ENCODE results near the gene WDR45.

The WDR45 gene

GRCh38 chrX:49042581-49043219 lies 37.0 kb downstream of the WDR45 start (continued):
- TF ChIP-seq ZNF777 (tag by site-specific recombination; IDR thresholded peaks at IDR 0.05; ENCODE audit: borderline replicate concordance) = 0 out of 2 replicates have a peak, but pooled peaks have one; percentile 27

- peaks cover 5 to 27% of the 10 kb centered on the region in 2 experiments; a peak in 2 of 3 replicates for H3K36me3 ChIP-seq (ENCODE audit: control insufficient read depth in 2 of 2, insufficient read depth in 1 of 2, low read length in 2 of 2)
- peak overlapping the region; percentile 86; the same call in 1 of the 2 replicates for H3K27ac ChIP-seq (ENCODE audit: extremely low read depth, low read depth, low read length)
- POLR2A ChIA-PET = interaction anchor here (0.6 to 3.2 kb wide), 6 partner anchors 11 to 149 kb away, joined by 3 to 24 read pairs (median 7); partner anchors contain the start of genes GRIPAP1 and OTUD5
- H3K9me3 ChIP-seq (ENCODE audit: control insufficient read depth, insufficient read depth, low read depth, low read length) = no peaks in the 10 kb centered on the region
- peaks cover 7% of the 10 kb centered on the region for H3K4me1 ChIP-seq (ENCODE audit: control insufficient read depth, insufficient read depth, low read length)
- peak overlapping the region; percentile 77 for H3K4me3 ChIP-seq (ENCODE audit: low read depth, low read length)
- CTCF ChIA-PET = interaction anchor here (0.6 to 1.3 kb wide), 6 partner anchors 69 to 1831 kb away, joined by 3 to 8 read pairs (median 3); partner anchors contain the start of gene KCND1
- TF ChIP-seq ZNF654 (tag by site-specific recombination; IDR thresholded peaks at IDR 0.05; ENCODE audit: low read depth) (no peak), GLIS1 (tag by site-specific recombination; IDR thresholded peaks at IDR 0.05) (peak; percentile 77), SCRT2 (tag by site-specific recombination; IDR thresholded peaks at IDR 0.05) (peak; percentile 67), SP2 (tag by site-specific recombination; IDR thresholded peaks at IDR 0.05) (peak; percentile 66), ZNF558 (tag by site-specific recombination; IDR thresholded peaks at IDR 0.05) (no peak), ZNF341 (tag by site-specific recombination; IDR thresholded peaks at IDR 0.05; ENCODE audit: low read depth) (0 out of 2 replicates have a peak, but pooled peaks have one; percentile 14), ZNF600 (tag by site-specific recombination; IDR thresholded peaks at IDR 0.05) (peak; percentile 49; the same call in 1 of the 2 replicates), ZBTB17 (tag by site-specific recombination; IDR thresholded peaks at IDR 0.05) (peak; percentile 90), ZNF394 (tag by site-specific recombination; IDR thresholded peaks at IDR 0.05; ENCODE audit: borderline replicate concordance) (0 out of 2 replicates have a peak, but pooled peaks have one; percentile 27), KLF7 (tag by site-specific recombination; IDR thresholded peaks at IDR 0.05; ENCODE audit: borderline replicate concordance) (no peak), SP3 (tag by site-specific recombination; IDR thresholded peaks at IDR 0.05) (peak; percentile 4; the same call in 1 of the 2 replicates), WT1 (tag by site-specific recombination; IDR thresholded peaks at IDR 0.05) (no peak), SP7 (tag by site-specific recombination; IDR thresholded peaks at IDR 0.05) (0 out of 2 replicates have a peak, but pooled peaks have one; percentile 12), ZNF426 (tag by site-specific recombination; IDR thresholded peaks at IDR 0.05) (no peak), ZBTB8A (tag by site-specific recombination; IDR thresholded peaks at IDR 0.05) (peak; percentile 72)
- TF ChIP-seq, protein P1, sequence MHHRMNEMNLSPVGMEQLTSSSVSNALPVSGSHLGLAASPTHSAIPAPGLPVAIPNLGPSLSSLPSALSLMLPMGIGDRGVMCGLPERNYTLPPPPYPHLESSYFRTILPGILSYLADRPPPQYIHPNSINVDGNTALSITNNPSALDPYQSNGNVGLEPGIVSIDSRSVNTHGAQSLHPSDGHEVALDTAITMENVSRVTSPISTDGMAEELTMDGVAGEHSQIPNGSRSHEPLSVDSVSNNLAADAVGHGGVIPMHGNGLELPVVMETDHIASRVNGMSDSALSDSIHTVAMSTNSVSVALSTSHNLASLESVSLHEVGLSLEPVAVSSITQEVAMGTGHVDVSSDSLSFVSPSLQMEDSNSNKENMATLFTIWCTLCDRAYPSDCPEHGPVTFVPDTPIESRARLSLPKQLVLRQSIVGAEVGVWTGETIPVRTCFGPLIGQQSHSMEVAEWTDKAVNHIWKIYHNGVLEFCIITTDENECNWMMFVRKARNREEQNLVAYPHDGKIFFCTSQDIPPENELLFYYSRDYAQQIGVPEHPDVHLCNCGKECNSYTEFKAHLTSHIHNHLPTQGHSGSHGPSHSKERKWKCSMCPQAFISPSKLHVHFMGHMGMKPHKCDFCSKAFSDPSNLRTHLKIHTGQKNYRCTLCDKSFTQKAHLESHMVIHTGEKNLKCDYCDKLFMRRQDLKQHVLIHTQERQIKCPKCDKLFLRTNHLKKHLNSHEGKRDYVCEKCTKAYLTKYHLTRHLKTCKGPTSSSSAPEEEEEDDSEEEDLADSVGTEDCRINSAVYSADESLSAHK (tag by site-specific recombination; IDR thresholded peaks at IDR 0.05) = no peak
- TF ChIP-seq, protein P2, sequence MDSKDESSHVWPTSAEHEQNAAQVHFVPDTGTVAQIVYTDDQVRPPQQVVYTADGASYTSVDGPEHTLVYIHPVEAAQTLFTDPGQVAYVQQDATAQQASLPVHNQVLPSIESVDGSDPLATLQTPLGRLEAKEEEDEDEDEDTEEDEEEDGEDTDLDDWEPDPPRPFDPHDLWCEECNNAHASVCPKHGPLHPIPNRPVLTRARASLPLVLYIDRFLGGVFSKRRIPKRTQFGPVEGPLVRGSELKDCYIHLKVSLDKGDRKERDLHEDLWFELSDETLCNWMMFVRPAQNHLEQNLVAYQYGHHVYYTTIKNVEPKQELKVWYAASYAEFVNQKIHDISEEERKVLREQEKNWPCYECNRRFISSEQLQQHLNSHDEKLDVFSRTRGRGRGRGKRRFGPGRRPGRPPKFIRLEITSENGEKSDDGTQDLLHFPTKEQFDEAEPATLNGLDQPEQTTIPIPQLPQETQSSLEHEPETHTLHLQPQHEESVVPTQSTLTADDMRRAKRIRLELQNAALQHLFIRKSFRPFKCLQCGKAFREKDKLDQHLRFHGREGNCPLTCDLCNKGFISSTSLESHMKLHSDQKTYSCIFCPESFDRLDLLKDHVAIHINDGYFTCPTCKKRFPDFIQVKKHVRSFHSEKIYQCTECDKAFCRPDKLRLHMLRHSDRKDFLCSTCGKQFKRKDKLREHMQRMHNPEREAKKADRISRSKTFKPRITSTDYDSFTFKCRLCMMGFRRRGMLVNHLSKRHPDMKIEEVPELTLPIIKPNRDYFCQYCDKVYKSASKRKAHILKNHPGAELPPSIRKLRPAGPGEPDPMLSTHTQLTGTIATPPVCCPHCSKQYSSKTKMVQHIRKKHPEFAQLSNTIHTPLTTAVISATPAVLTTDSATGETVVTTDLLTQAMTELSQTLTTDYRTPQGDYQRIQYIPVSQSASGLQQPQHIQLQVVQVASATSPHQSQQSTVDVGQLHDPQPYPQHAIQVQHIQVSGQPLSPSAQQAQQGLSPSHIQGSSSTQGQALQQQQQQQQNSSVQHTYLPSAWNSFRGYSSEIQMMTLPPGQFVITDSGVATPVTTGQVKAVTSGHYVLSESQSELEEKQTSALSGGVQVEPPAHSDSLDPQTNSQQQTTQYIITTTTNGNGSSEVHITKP (tag by site-specific recombination; IDR thresholded peaks at IDR 0.05) = 0 out of 2 replicates have a peak, but pooled peaks have one; percentile 24
- TF ChIP-seq, protein P3, sequence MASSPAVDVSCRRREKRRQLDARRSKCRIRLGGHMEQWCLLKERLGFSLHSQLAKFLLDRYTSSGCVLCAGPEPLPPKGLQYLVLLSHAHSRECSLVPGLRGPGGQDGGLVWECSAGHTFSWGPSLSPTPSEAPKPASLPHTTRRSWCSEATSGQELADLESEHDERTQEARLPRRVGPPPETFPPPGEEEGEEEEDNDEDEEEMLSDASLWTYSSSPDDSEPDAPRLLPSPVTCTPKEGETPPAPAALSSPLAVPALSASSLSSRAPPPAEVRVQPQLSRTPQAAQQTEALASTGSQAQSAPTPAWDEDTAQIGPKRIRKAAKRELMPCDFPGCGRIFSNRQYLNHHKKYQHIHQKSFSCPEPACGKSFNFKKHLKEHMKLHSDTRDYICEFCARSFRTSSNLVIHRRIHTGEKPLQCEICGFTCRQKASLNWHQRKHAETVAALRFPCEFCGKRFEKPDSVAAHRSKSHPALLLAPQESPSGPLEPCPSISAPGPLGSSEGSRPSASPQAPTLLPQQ (tag by site-specific recombination; IDR thresholded peaks at IDR 0.05) = no peak
- TF ChIP-seq, protein P4, sequence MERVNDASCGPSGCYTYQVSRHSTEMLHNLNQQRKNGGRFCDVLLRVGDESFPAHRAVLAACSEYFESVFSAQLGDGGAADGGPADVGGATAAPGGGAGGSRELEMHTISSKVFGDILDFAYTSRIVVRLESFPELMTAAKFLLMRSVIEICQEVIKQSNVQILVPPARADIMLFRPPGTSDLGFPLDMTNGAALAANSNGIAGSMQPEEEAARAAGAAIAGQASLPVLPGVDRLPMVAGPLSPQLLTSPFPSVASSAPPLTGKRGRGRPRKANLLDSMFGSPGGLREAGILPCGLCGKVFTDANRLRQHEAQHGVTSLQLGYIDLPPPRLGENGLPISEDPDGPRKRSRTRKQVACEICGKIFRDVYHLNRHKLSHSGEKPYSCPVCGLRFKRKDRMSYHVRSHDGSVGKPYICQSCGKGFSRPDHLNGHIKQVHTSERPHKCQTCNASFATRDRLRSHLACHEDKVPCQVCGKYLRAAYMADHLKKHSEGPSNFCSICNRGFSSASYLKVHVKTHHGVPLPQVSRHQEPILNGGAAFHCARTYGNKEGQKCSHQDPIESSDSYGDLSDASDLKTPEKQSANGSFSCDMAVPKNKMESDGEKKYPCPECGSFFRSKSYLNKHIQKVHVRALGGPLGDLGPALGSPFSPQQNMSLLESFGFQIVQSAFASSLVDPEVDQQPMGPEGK (tag by site-specific recombination; IDR thresholded peaks at IDR 0.05) = peak; percentile 41; the same call in 1 of the 2 replicates
- TF ChIP-seq, protein P5, sequence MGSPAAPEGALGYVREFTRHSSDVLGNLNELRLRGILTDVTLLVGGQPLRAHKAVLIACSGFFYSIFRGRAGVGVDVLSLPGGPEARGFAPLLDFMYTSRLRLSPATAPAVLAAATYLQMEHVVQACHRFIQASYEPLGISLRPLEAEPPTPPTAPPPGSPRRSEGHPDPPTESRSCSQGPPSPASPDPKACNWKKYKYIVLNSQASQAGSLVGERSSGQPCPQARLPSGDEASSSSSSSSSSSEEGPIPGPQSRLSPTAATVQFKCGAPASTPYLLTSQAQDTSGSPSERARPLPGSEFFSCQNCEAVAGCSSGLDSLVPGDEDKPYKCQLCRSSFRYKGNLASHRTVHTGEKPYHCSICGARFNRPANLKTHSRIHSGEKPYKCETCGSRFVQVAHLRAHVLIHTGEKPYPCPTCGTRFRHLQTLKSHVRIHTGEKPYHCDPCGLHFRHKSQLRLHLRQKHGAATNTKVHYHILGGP (tag by site-specific recombination; IDR thresholded peaks at IDR 0.05) = no peak
Observed at GRCh38 chrX:49041744-49042580, 37.7 kb downstream of the WDR45 start.

All from HEK293 (cell line).